MCF 10A (cell line): Measurements from ENCODE around the gene ELAPOR1. TPM values are rescaled to one million over a fixed set of nuclear protein-coding genes. Genes with fewer than 3 reads are reported as not detected.

Experiments
- BruUV-seq: library from RNA; stranded (reverse); fragments of 400-500 nt; replicated peaks from 2 replicates; lab custom pipeline; 2021; lab: Mats Ljungman, UMichigan
- CTCF ChIA-PET: fragments of 300-600 bp; sonication (Branson Sonifier 250); formaldehyde crosslinking; extraction: SDS; loops from one replicate; lab custom pipeline; 2021; ENCODE audit warnings: antibody characterized with exemption, inconsistent platforms; lab: Yijun Ruan, JAX
- POLR2A ChIA-PET: fragments of 300-600, 350-650 bp; sonication (Branson Sonifier 250); formaldehyde crosslinking; extraction: SDS; loops from one replicate; lab custom pipeline; 2020; ENCODE audit warnings: antibody characterized with exemption, inconsistent platforms; lab: Yijun Ruan, JAX
- DNase-seq: peaks from one replicate; pipeline ENCODE4 v3.0.0-alpha.2; 2018; ENCODE audit not compliant: unreplicated experiment
- H3K27ac Mint-ChIP-seq: one replicate; pipeline ENCODE4 v1.8.0; 2022; ENCODE audit warnings: mild to moderate bottlenecking, low read depth, mixed read lengths; ENCODE audit not compliant: unreplicated experiment
- H3K27me3 Mint-ChIP-seq: one replicate; pipeline ENCODE4 v1.8.0; 2022; ENCODE audit warnings: mixed read lengths; ENCODE audit not compliant: insufficient read depth, unreplicated experiment
- H3K36me3 Mint-ChIP-seq: one replicate; pipeline ENCODE4 v1.8.0; 2022; ENCODE audit warnings: mild to moderate bottlenecking, moderate library complexity, mixed read lengths; ENCODE audit not compliant: insufficient read depth, unreplicated experiment
- H3K4me1 Mint-ChIP-seq: one replicate; pipeline ENCODE4 v1.8.0; 2022; ENCODE audit warnings: mixed read lengths; ENCODE audit not compliant: insufficient read depth, unreplicated experiment
- H3K4me3 Mint-ChIP-seq: one replicate; pipeline ENCODE4 v1.8.0; 2022; ENCODE audit warnings: mild to moderate bottlenecking, moderate library complexity, mixed read lengths; ENCODE audit not compliant: unreplicated experiment
- H3K9me3 Mint-ChIP-seq: one replicate; pipeline ENCODE4 v1.8.0; 2022; ENCODE audit warnings: mixed read lengths; ENCODE audit not compliant: unreplicated experiment
- CTCF ChIP-seq: fragments of 200-600 bp; IDR thresholded peaks from one replicate; pipeline ENCODE4 v1.8.0; 2022; ENCODE audit warnings: antibody characterized with exemption, mild to moderate bottlenecking; ENCODE audit not compliant: unreplicated experiment
- intact Hi-C: fragments of 100-400 bp; cut with micrococcal nuclease; formaldehyde crosslinking; loops from 2 replicates; pipeline ENCODE4 v1.14.1; 2022
- total RNA-seq: library from RNA; stranded (reverse); gene quantifications from 2 replicates; pipeline ENCODE4 v1.2.3, GENCODE V29; 2022

Gene ELAPOR1
- total RNA-seq, 1 experiment from 2014 or later, result 0.58 TPM

GRCh38 chr1:109133815-109134214 is 19.9 kb downstream of the ELAPOR1 start:
- no peak overlapping the region for H3K27ac Mint-ChIP-seq
- no peaks in the 10 kb centered on the region for H3K9me3 Mint-ChIP-seq
- H3K36me3 Mint-ChIP-seq, result no peaks in the 10 kb centered on the region
- no peak overlapping the region for H3K4me3 Mint-ChIP-seq
- no peaks in the 10 kb centered on the region for H3K27me3 Mint-ChIP-seq
- ChIA-PET CTCF (interaction anchor here (1.0 to 1.7 kb wide), 2 partner anchors 21 to 26 kb away, joined by 4 to 6 read pairs; a partner anchor contains a TSS), POLR2A (interaction anchor here (0.6 kb wide), 1 partner anchor 18 kb away, joined by 3 read pairs; no protein-coding TSS in a partner anchor)
- TF ChIP-seq CTCF, result no peak
- intact Hi-C loops, result no loop called here
- no TSS peak for BruUV-seq
- DNase-seq, result peak; percentile 33
- peaks cover 6% of the 10 kb centered on the region for H3K4me1 Mint-ChIP-seq

DNA sequence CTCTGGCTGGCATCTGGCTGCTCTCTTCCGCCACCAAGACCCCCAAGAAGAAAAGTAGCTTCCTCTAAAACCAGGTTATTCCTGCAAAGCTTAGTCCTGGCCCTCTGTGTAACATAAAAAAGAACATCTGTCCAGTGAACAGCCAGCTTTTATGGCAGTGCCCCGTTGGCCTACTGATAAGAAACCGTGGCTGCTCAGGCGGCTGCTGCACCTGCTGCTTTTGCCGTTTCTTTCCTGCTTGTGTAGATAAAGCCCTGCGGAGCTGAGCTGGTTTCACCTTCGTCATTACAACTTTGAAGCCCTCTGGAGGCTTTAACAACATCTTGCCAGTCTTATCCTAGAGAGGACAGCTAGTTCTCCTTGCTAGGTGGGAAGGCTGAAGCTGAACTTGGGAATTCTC is 20.5 kb downstream of the ELAPOR1 start:
- ChIA-PET POLR2A (interaction anchor here (0.6 kb wide), 1 partner anchor 18 kb away, joined by 3 read pairs; no protein-coding TSS in a partner anchor), CTCF (interaction anchor here (0.7 to 1.7 kb wide), 3 partner anchors 22 to 26 kb away, joined by 3 to 6 read pairs (median 4); a partner anchor contains a TSS)

DNA sequence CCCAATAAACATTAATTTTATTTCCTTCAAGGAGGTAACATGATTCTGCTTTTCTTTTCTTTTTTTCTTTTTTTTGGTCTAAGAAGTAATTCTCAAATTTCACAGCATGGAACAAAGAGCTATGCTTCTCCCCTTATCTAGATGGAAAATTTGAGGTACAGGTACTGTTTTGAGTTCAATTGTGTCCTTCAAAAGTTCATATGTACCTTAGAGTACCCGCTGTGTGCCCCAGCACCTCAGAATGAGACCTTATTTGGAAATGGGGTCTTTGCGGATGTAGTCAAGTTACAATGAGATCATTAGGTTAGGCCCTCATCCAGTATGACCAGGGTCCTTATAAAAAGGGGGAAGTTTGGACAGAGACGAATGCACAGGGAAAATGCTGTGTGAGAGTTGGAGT is 22.0 kb downstream of the ELAPOR1 start:
- intact Hi-C loops, result no loop called here
- ChIA-PET CTCF (no interaction called here), POLR2A (interaction anchor here (0.7 kb wide), 1 partner anchor 130 kb away, joined by 3 read pairs; no protein-coding TSS in a partner anchor)
- Mint-ChIP-seq H3K36me3 (no peaks in the 10 kb centered on the region), H3K4me3 (no peak overlapping the region), H3K27me3 (no peaks in the 10 kb centered on the region), H3K9me3 (no peaks in the 10 kb centered on the region), H3K27ac (no peak overlapping the region), H3K4me1 (peaks cover 6% of the 10 kb centered on the region)
- BruUV-seq, result no TSS peak
- TF ChIP-seq CTCF, result no peak
- DNase-seq, result no peak

More for the DNA sequence above, 20.5 kb downstream of the ELAPOR1 start:
- TF ChIP-seq CTCF, result no peak
- no peak overlapping the region for H3K27ac Mint-ChIP-seq
- DNase-seq, result no peak
- no TSS peak for BruUV-seq
- H3K9me3 Mint-ChIP-seq, result no peaks in the 10 kb centered on the region
- H3K4me1 Mint-ChIP-seq, result peaks cover 6% of the 10 kb centered on the region
- no peaks in the 10 kb centered on the region for H3K27me3 Mint-ChIP-seq
- H3K36me3 Mint-ChIP-seq, result no peaks in the 10 kb centered on the region
- no peak overlapping the region for H3K4me3 Mint-ChIP-seq
- intact Hi-C loops, result no loop called here

DNA sequence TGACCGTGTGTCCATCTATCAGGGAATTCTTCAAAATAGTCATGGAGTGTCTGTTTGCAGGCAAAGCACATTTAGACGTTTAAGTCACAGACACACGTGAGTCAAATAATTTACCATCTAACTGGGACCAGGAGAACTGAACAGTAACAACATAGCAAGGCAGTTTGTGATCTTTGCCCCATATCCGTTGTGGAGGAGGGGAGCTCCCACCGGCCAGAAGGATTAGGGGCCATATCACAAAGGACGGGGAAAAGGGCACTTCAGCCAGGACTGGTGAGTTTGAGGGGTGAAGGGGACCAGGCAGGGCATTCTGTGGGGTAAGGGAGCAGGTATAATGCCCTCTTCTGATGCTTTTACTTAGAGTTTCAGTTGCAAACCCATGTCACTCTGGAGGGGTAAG is 22.9 kb downstream of the ELAPOR1 start:
- CTCF ChIA-PET, result no interaction called here
- no peak overlapping the region for H3K27ac Mint-ChIP-seq

More for the DNA sequence above, 22.9 kb downstream of the ELAPOR1 start:
- H3K4me1 Mint-ChIP-seq, result peaks cover 6% of the 10 kb centered on the region
- no peak overlapping the region for H3K4me3 Mint-ChIP-seq
- BruUV-seq, result no TSS peak
- no peaks in the 10 kb centered on the region for H3K36me3 Mint-ChIP-seq
- no peak for DNase-seq
- no peaks in the 10 kb centered on the region for H3K27me3 Mint-ChIP-seq
- POLR2A ChIA-PET, result no interaction called here
- no peaks in the 10 kb centered on the region for H3K9me3 Mint-ChIP-seq
- intact Hi-C loops, result no loop called here
- TF ChIP-seq CTCF, result no peak
